ENCODE measurements around the gene CDH22. TPM values are rescaled to one million over a fixed set of nuclear protein-coding genes. Genes with fewer than 3 reads are reported as not detected.

CDH22 gene
- total and polyA plus RNA-seq, 10 of the 15 experiments (the other 5 are each of a cell fraction or from before 2014, with no cell fraction given) = not detected

DNA sequence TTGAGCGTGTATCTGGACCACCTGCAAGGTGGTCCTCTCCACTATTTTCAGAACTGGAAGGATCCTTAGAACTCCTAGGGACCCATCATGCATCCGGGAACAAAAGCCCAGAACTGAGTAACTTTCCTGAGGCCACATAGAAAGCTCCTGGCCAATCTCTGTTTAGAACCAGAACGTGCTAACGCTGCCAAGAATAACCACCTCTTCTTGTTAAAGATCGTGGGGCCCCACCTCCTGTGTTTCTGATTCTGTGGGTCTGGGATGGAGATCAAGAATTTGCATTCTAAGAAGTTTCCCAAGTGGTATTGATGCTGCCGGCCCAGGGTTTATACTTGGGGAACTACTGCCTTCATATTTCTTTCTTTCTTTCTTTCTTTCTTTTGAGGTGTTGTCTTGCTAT is 176.9 kb downstream of the CDH22 start:
- BruUV-seq (replicated peaks) = no TSS peak
- intact Hi-C loops (cut with micrococcal nuclease; ENCODE audit: unreplicated experiment) (no loop called here), in situ Hi-C loops (cut with MboI) (no loop called here)
- Histone ChIP-seq H3K9ac (ENCODE audit: control insufficient read depth, insufficient read depth, low read length) (no peak overlapping the region), H3K79me2 (ENCODE audit: control insufficient read depth, insufficient read depth, low read length) (no peaks in the 10 kb centered on the region; the same call in 1 of the 2 replicates), H3K9me3 (replicated peaks; ENCODE audit: control insufficient read depth, insufficient read depth, low read length) (no peaks in the 10 kb centered on the region), H3K27ac (ENCODE audit: control insufficient read depth, insufficient read depth) (no peak overlapping the region), H4K20me1 (ENCODE audit: control insufficient read depth, insufficient read depth) (peaks cover 9% of the 10 kb centered on the region), H2AFZ (ENCODE audit: control insufficient read depth, low read depth, low read length) (no peak overlapping the region), H3K4me1 (ENCODE audit: control insufficient read depth, insufficient read depth, low read length) (peaks cover 21% of the 10 kb centered on the region), H3K36me3 (ENCODE audit: control insufficient read depth in 2 of 2, insufficient read depth in 2 of 2, low read length in 1 of 2) (peaks cover 7% of the 10 kb centered on the region in 2 experiments), H3K27me3 (replicated peaks in 1 of 2; ENCODE audit: control insufficient read depth in 2 of 2, insufficient read depth in 2 of 2, low read length in 1 of 2) (peaks cover 0 to 2% of the 10 kb centered on the region in 2 experiments; a peak in 2 of 4 replicates), H3K4me3 (no peak overlapping the region), H3K4me2 (ENCODE audit: control insufficient read depth, insufficient read depth) (no peak overlapping the region)
- DNase-seq (ENCODE audit: low read depth, low spot score) (no peak), ATAC-seq (no peak), FAIRE-seq (no peak)
- ChIA-PET POLR2A (interaction anchor here (1.0 kb wide), 1 partner anchor 12 kb away, joined by 3 read pairs; no protein-coding TSS in a partner anchor), SMC1A (ENCODE audit: uncharacterized antibody, unreplicated experiment) (interaction anchor here (1.5 to 5.9 kb wide), 5 partner anchors 10 to 44 kb away, joined by 4 to 39 read pairs (median 8); partner anchors contain the start of gene CD40), CTCF (interaction anchor here (1.0 to 6.0 kb wide), 13 partner anchors 11 to 354 kb away, joined by 3 to 63 read pairs (median 5); partner anchors contain the start of gene ELMO2), RAD21 (ENCODE audit: unreplicated experiment) (interaction anchor here (2.1 to 3.5 kb wide), 2 partner anchors 12 to 23 kb away, joined by 8 to 22 read pairs; no protein-coding TSS in a partner anchor)
- WGBS (ENCODE audit: insufficient coverage, insufficient replicate concordance, low lambda C conversion rate, missing lambda C conversion rate) = 10% methylated on average over 6 of the region's 6 CpGs
- TF ChIP-seq SP1 (IDR thresholded peaks at IDR 0.05; ENCODE audit: low read depth, low read length) (no peak), POLR2AphosphoS5 (IDR thresholded peaks at IDR 0.05; ENCODE audit: low read length) (0 out of 2 replicates have a peak, but pooled peaks have one; percentile 8)

DNA sequence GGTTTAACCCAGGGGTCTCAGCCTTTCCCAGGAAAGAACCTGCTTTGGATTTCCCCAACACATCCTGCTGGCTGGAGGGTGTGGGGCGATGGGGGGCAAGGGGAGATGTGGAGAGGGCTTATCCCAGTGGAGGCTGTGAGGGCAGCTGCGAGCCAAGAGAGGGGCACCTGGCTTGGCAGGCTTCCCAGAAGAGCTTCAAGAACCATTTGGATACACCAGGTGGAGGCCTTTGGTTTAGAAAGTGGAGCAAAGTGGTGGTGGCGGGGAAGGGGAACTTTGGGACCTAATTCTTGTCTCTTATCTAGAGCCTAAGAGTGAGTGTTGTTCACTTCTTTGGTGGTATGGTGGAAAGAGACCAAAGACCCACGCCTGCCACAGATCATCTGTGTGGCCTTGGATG is 177.8 kb downstream of the CDH22 start:
- Histone ChIP-seq H3K36me3 (ENCODE audit: control insufficient read depth in 2 of 2, insufficient read depth in 2 of 2, low read length in 1 of 2) (peaks cover 7 to 12% of the 10 kb centered on the region in 2 experiments), H3K27ac (ENCODE audit: control insufficient read depth, insufficient read depth) (no peak overlapping the region; the same call in 1 of the 2 replicates), H3K4me1 (ENCODE audit: control insufficient read depth, insufficient read depth, low read length) (peaks cover 21% of the 10 kb centered on the region), H2AFZ (ENCODE audit: control insufficient read depth, low read depth, low read length) (no peak overlapping the region), H3K27me3 (replicated peaks in 1 of 2; ENCODE audit: control insufficient read depth in 2 of 2, insufficient read depth in 2 of 2, low read length in 1 of 2) (no peaks in the 10 kb centered on the region; a peak in 1 of 4 replicates), H3K4me3 (no peak overlapping the region), H3K4me2 (ENCODE audit: control insufficient read depth, insufficient read depth) (no peak overlapping the region; the same call in 1 of the 2 replicates), H4K20me1 (ENCODE audit: control insufficient read depth, insufficient read depth) (peaks cover 9% of the 10 kb centered on the region), H3K9me3 (replicated peaks; ENCODE audit: control insufficient read depth, insufficient read depth, low read length) (no peaks in the 10 kb centered on the region), H3K79me2 (ENCODE audit: control insufficient read depth, insufficient read depth, low read length) (no peaks in the 10 kb centered on the region; the same call in none of the 2 replicates), H3K9ac (ENCODE audit: control insufficient read depth, insufficient read depth, low read length) (no peak overlapping the region)
- ChIA-PET CTCF (interaction anchor here (0.9 to 6.0 kb wide), 16 partner anchors 8 to 281 kb away, joined by 3 to 63 read pairs (median 6); no protein-coding TSS in a partner anchor), SMC1A (ENCODE audit: uncharacterized antibody, unreplicated experiment) (interaction anchor here (1.3 to 5.9 kb wide), 6 partner anchors 12 to 45 kb away, joined by 3 to 39 read pairs (median 6); partner anchors contain the start of gene CD40), RAD21 (ENCODE audit: unreplicated experiment) (interaction anchor here (0.7 to 3.5 kb wide), 6 partner anchors 9 to 116 kb away, joined by 3 to 22 read pairs (median 6); no protein-coding TSS in a partner anchor), POLR2A (interaction anchor here (0.6 to 1.0 kb wide), 4 partner anchors 10 to 61 kb away, joined by 3 to 4 read pairs (median 4); no protein-coding TSS in a partner anchor)
- BruUV-seq (replicated peaks) = no TSS peak
- TF ChIP-seq HDAC6 (IDR thresholded peaks at IDR 0.05; ENCODE audit: unreplicated experiment) = no peak
- no peak for TF ChIP-seq SMARCA5 (IDR thresholded peaks at IDR 0.05)
- TF ChIP-seq SUZ12 (IDR thresholded peaks at IDR 0.05; ENCODE audit: unreplicated experiment) = no peak
- TF ChIP-seq, protein P1, sequence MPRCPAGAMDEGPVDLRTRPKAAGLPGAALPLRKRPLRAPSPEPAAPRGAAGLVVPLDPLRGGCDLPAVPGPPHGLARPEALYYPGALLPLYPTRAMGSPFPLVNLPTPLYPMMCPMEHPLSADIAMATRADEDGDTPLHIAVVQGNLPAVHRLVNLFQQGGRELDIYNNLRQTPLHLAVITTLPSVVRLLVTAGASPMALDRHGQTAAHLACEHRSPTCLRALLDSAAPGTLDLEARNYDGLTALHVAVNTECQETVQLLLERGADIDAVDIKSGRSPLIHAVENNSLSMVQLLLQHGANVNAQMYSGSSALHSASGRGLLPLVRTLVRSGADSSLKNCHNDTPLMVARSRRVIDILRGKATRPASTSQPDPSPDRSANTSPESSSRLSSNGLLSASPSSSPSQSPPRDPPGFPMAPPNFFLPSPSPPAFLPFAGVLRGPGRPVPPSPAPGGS (IDR thresholded peaks at IDR 0.05; ENCODE audit: borderline replicate concordance, insufficient read depth, low read depth, low read length, poor library complexity, severe bottlenecking) = peak; percentile 69
- TF ChIP-seq CREB1 (IDR thresholded peaks at IDR 0.05; ENCODE audit: low read depth) = no peak
- TF ChIP-seq, protein P2, sequence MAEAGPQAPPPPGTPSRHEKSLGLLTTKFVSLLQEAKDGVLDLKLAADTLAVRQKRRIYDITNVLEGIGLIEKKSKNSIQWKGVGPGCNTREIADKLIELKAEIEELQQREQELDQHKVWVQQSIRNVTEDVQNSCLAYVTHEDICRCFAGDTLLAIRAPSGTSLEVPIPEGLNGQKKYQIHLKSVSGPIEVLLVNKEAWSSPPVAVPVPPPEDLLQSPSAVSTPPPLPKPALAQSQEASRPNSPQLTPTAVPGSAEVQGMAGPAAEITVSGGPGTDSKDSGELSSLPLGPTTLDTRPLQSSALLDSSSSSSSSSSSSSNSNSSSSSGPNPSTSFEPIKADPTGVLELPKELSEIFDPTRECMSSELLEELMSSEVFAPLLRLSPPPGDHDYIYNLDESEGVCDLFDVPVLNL (IDR thresholded peaks at IDR 0.05; ENCODE audit: low read depth, low read length) = no peak
- TF ChIP-seq BCL11A (IDR thresholded peaks at IDR 0.05; ENCODE audit: low read depth, low read length) = no peak
- no peak for TF ChIP-seq JUND (IDR thresholded peaks at IDR 0.05; ENCODE audit: low read depth, low read length)
- peak; percentile 10; the same call in 1 of the 2 replicates for TF ChIP-seq EED (IDR thresholded peaks at IDR 0.05; ENCODE audit: low read depth)
- FAIRE-seq (no peak), DNase-seq (ENCODE audit: low read depth, low spot score) (peak; percentile 43), ATAC-seq (peak; percentile 15)
- 4% methylated on average over 4 of the region's 4 CpGs for WGBS (ENCODE audit: insufficient coverage, insufficient replicate concordance, low lambda C conversion rate, missing lambda C conversion rate)
- intact Hi-C loops (cut with micrococcal nuclease; ENCODE audit: unreplicated experiment) (no loop called here), in situ Hi-C loops (cut with MboI) (no loop called here)

Data from GM12878 (cell line).